H7 (cell line): ENCODE measurements around the gene S100G. TPM values are rescaled to one million over a fixed set of nuclear protein-coding genes. Genes with fewer than 3 reads are reported as not detected.
"Not testable (repeated sequence)": the region's sequence is repeated elsewhere in the genome, so short reads cannot be mapped to it uniquely, and the experiment has no call there.

Source experiments
- DNase-seq: peaks from one replicate; pipeline ENCODE4 v3.0.0; 2012
- H3K27me3 ChIP-seq: 2 replicates; pipeline ENCODE4 v1.6.0; 2011; ENCODE audit warnings: mild to moderate bottlenecking, low read length; ENCODE audit not compliant: control insufficient read depth, insufficient read depth
- H3K36me3 ChIP-seq: replicated peaks from 2 replicates; pipeline ENCODE4 v1.5.1; 2011; ENCODE audit warnings: low read length; ENCODE audit not compliant: control insufficient read depth, insufficient read depth
- H3K4me3 ChIP-seq: 2 replicates; pipeline ENCODE4 v1.5.1; 2011; ENCODE audit warnings: low read depth, mild to moderate bottlenecking, control low read depth, low read length, moderate library complexity; ENCODE audit not compliant: insufficient read depth
- total RNA-seq: library from RNA; depleted of rRNA; stranded (reverse); fragments of >200 nt; shearing (Covaris generic); gene quantifications from 2 replicates; pipeline ENCODE4 v1.2.3, GENCODE V29; 2014; rRNA removed

S100G gene, protein sequence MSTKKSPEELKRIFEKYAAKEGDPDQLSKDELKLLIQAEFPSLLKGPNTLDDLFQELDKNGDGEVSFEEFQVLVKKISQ
- total RNA-seq = not detected in 2 replicates

DNA sequence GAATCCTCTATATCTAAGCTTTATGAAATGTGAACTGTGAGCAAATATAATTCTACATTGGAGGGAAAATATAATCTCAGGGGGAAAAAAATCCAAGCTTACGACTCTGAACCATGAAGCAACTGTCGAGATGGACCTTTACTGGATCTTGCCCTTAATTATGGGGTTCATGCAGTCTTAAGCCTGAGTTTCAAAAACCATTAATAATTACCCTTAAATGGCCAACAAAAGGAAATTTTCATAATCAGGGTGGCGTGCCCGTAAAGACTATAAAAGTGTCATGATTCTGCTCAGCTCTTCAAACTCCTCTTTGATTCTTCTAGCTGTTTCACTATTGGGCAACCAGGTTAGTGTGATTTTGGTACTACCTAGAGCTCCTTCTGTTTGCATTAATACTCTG, at the start of gene S100G:
S100G (plus strand) TSS at position 301 of the 400 bp plus-strand sequence. CDS start 849 bp downstream, outside the sequence.
- no peaks in the 10 kb centered on the region for H3K27me3 ChIP-seq
- H3K36me3 ChIP-seq = peaks cover 4% of the 10 kb centered on the region
- no peak within 1 kb of the TSS for H3K4me3 ChIP-seq
- DNase-seq = no peak

DNA sequence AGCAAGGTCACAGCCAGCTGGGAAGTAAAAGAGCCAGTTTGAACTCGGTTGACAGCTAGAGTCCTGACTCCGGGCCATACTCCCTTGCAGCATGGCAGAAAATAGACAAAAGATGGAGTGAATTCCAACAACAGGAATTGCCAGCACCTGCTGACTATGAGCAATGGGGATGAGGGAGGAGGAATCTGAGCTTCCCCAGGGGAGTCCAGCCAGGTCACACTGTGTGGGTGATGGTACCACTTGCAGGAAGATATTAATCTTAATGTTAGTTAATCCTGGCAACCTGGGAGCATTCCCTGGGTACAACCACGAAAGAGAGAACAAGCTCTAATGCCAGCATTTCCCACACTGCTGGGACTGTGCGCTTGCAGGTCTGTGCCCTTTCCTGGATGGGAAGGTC, 48.1 kb upstream of the S100G start:
- Histone ChIP-seq H3K4me3 (no peak overlapping the region), H3K36me3 (no peaks in the 10 kb centered on the region; the same call in none of the 2 replicates), H3K27me3 (no peaks in the 10 kb centered on the region)
- DNase-seq = no peak

- H3K27me3 ChIP-seq, H3K4me3 ChIP-seq, H3K36me3 ChIP-seq, DNase-seq: not testable (repeated sequence)
These were observed 46.7 kb upstream of the S100G start for GRCh38 chrX:16603235-16603634.

DNA sequence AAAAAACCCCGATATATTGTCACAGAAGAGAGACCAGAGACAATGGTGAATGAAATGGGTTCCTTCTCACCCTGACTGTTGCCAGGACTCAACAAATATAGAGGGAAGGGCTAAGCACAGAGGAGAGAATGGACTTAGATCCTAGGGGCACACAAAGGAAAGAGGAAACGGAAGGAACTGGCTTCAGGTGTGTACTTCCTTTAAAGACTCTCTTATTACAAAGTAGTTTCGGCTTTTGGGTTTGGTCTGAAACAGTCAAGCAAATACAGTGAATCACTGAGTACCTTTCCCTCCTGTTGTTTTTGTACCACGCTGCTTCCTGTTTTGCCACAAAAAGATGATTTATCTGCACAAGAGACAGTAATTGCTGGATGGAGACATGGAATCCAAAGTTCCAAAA, 46.1 kb upstream of the S100G start:
- Histone ChIP-seq H3K4me3 (no peak overlapping the region), H3K27me3 (no peaks in the 10 kb centered on the region), H3K36me3 (peaks cover 5% of the 10 kb centered on the region)
- DNase-seq = no peak

GRCh38 chrX:16604337-16604736, 45.6 kb upstream of the S100G start:
- H3K4me3 ChIP-seq = no peak overlapping the region
- no peak for DNase-seq
- H3K27me3 ChIP-seq = no peaks in the 10 kb centered on the region
- peaks cover 5% of the 10 kb centered on the region for H3K36me3 ChIP-seq

DNA sequence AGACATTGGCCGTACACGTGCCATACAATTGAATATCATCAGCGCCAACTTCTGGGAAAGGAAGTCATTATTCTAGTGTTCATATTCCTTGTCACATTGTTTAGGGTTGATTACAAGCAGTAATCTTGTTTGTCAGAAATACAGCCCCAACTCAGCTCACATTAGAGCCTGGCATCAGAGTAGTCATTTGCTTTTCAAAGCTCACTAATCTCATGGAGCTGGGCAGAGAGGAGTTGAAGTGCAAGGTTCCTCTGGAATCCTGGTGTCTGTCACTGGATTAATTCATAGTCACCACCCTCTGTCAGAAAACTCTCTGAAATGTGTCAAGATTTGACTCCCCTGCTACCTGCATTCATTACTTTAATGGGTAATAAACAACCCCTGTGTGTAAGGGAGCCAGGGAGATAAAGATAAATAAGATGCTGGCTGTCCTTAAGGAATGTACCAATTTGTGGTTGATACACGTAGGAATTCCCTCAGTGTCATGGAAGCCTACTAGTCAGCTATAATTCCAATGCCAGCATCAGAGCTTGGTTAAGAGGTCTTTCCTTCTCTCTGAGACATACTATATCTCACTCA, 43.7 kb upstream of the S100G start:
- no peak for DNase-seq
- Histone ChIP-seq H3K27me3 (no peaks in the 10 kb centered on the region), H3K36me3 (peaks cover 5% of the 10 kb centered on the region), H3K4me3 (no peak overlapping the region)

DNA sequence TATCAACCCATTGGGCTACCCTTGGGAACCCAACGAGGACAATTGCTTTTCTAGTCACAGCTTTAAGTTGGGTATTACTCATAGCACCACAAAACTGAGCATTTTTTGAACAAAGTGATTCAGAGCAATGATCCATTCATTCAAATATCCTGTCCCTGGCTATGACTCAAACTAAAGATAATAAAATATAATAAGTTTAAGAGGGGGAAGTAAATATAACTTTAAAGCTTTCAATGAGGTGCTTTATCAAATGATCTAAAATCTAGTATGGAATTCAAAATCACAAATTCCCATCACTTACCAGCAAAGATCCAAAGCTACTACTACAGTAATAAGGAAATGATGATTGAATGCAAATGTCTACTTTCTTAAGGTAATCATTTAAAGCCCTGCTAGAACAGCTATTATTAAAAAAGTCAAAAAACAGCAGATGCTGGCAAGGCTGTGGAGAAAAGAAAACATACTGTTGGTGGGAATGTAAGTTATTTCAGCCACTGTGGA, 39.8 kb upstream of the S100G start:
- H3K27me3 ChIP-seq = no peaks in the 10 kb centered on the region
- DNase-seq = no peak
- no peak overlapping the region for H3K4me3 ChIP-seq

DNA sequence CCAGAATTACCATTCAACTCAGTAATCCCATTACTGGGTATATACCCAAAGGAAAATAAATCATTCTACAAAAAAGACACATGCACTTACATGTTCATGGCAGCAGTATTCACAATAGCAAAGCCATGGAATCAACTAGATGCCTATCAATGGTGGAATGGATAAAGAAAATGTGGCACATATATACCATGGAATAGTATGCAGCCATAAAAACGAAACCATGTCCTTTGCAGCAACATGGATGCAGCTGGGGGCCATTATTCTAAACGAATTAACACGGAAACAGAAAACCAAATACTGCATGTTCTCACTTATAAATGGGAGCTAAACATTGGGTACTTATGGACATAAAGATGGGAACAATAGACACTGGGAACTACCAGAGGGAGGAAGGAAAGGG, 39.3 kb upstream of the S100G start:
- H3K27me3 ChIP-seq, H3K4me3 ChIP-seq, DNase-seq, H3K36me3 ChIP-seq: not testable (repeated sequence)

More for the DNA sequence above, 39.8 kb upstream of the S100G start:
- H3K36me3 ChIP-seq = peaks cover 8% of the 10 kb centered on the region

DNA sequence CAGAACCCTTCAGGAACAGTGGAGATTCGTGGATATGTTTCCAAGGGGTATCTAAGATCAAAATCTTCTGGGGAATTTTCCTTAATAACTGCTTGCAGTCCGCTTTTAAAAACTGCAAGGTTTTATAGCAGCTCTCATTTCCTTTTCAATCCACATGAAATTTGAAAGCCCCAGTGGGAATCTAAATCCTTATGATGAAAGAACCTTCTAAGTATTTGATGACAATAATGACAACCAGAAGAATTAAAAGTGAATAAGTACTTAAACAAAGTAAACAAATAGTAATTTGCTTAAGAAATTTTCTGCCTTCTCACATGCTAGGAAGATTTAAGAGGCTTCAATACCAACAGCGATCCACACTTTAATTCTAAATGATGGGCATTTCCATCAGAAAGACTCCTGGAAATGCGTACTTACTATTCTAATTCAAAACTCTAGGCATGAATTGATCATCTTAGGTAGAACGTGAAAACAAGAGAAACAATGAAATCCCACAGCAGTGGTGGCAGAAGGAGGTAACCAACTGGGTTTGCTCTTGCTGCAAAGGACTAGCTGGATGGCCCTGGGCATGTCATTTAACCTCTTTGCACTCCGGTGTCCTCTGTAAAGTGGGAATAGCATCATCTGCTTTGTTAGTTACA, 37.6 kb upstream of the S100G start:
- Histone ChIP-seq H3K36me3 (peaks cover 10% of the 10 kb centered on the region), H3K4me3 (no peak overlapping the region), H3K27me3 (no peaks in the 10 kb centered on the region)
- DNase-seq = peak; percentile 48

- H3K27me3 ChIP-seq = no peaks in the 10 kb centered on the region
- DNase-seq = no peak
- H3K4me3 ChIP-seq = no peak overlapping the region
- H3K36me3 ChIP-seq = peaks cover 14% of the 10 kb centered on the region
These were observed 32.6 kb upstream of the S100G start for GRCh38 chrX:16617382-16617781.

- Histone ChIP-seq H3K36me3 (peaks cover 13% of the 10 kb centered on the region), H3K27me3 (no peaks in the 10 kb centered on the region), H3K4me3 (no peak overlapping the region)
- DNase-seq = no peak
These were observed 31.5 kb upstream of the S100G start for GRCh38 chrX:16618422-16618821.

GRCh38 chrX:16619024-16619423, 30.9 kb upstream of the S100G start:
- Histone ChIP-seq H3K36me3 (peaks cover 11% of the 10 kb centered on the region), H3K4me3 (no peak overlapping the region), H3K27me3 (no peaks in the 10 kb centered on the region)
- DNase-seq = no peak

GRCh38 chrX:16628511-16628910, 21.4 kb upstream of the S100G start:
- H3K4me3 ChIP-seq, H3K27me3 ChIP-seq, H3K36me3 ChIP-seq, DNase-seq: not testable (repeated sequence)

DNA sequence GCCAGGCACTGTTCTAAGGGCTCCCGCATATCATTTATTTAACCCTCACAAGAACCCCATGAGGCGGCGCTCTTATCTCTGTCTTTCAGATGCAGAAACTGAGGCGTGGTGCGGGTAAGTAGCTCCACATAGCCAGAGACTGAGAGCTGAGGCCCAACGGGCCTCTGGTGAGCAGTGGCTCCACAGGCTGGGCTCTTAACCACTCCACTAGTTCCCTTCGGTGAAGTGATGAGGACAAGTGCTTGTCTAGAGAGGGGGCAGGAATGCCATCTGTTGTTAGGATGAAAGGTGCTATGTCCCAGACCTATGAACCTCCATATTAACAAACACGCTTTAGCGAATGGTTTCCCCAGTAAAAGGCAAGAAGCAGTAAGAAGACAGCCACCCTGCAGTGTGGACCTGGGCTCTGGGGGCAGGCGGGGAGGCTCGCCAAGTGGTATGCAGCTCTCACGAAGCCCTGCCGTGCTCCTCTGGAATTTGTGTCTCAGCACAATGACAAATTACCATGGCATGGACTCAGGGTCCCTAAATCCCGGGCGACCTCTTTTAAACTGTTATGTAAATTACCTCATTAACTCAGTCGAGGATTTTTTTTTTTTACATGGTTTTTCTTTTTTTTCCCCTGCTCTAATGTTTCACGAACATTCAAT, 20.9 kb upstream of the S100G start:
- DNase-seq = peak; percentile 71
- Histone ChIP-seq H3K4me3 (no peak overlapping the region), H3K36me3 (peaks cover 1% of the 10 kb centered on the region), H3K27me3 (no peaks in the 10 kb centered on the region)

- no peak for DNase-seq
- H3K4me3 ChIP-seq = no peak overlapping the region
These were observed 20.0 kb upstream of the S100G start for GRCh38 chrX:16629909-16630308.

More at GRCh38 chrX:16629909-16630308, 20.0 kb upstream of the S100G start:
- Histone ChIP-seq H3K36me3 (peaks cover 1% of the 10 kb centered on the region), H3K27me3 (no peaks in the 10 kb centered on the region)
